Glomerular visceral epithelial cell (primary cell): ENCODE data around the gene SLC35F4.

Experiments used
- DNase-seq: peaks from one replicate; pipeline ENCODE4 v3.0.0-alpha.2; 2016; ENCODE audit errors: extremely low spot score

SLC35F4 gene

GRCh38 chr14:57533214-57533613 is 332.7 kb downstream of the SLC35F4 start:
- DNase-seq: peak; percentile 65

GRCh38 chr14:57530571-57530970 is 335.3 kb downstream of the SLC35F4 start:
- DNase-seq: peak; percentile 70

GRCh38 chr14:57526942-57527341 is 338.9 kb downstream of the SLC35F4 start:
- no peak for DNase-seq

GRCh38 chr14:57519043-57519442 is 346.8 kb downstream of the SLC35F4 start:
- DNase-seq: no peak
